Astrocyte (in vitro differentiated cells and primary cell): ENCODE measurements around the gene ERO1A. TPM values are rescaled to one million over a fixed set of nuclear protein-coding genes. Genes with fewer than 3 reads are reported as not detected.

ENCODE experiments used
- DNase-seq: peaks from one replicate; pipeline ENCODE4 v3.0.0-alpha.2; 2010; ENCODE audit warnings: low read depth
- FAIRE-seq: peaks from 2 replicates; lab custom pipeline; 2011; peaks lifted over from hg19 to GRCh38; lab: Jason Lieb, UNC
- H2AFZ ChIP-seq: 2 replicates; pipeline ENCODE4 v1.6.0; 2012; ENCODE audit warnings: low read depth, low read length, inconsistent platforms
- H3K27ac ChIP-seq: 2 replicates; pipeline ENCODE4 v1.5.1; 2011; ENCODE audit warnings: low read depth, low read length, inconsistent platforms
- H3K27me3 ChIP-seq: 2 replicates; pipeline ENCODE4 v1.6.0; 2011; ENCODE audit warnings: low read length, inconsistent platforms; ENCODE audit not compliant: insufficient read depth
- H3K36me3 ChIP-seq: 2 replicates; pipeline ENCODE4 v1.5.1; 2011; ENCODE audit warnings: low read length, inconsistent platforms; ENCODE audit not compliant: insufficient read depth
- H3K4me1 ChIP-seq: 2 replicates; pipeline ENCODE4 v1.5.1; 2011; ENCODE audit warnings: low read length, inconsistent platforms; ENCODE audit not compliant: insufficient read depth
- H3K4me2 ChIP-seq: 2 replicates; pipeline ENCODE4 v1.6.0; 2012; ENCODE audit warnings: low read length, inconsistent platforms
- H3K4me3 ChIP-seq: 2 replicates; pipeline ENCODE4 v1.5.1; 2011; ENCODE audit warnings: low read depth, mild to moderate bottlenecking, low read length, inconsistent platforms; ENCODE audit not compliant: insufficient read depth
- H3K79me2 ChIP-seq: 2 replicates; pipeline ENCODE4 v1.6.0; 2012; ENCODE audit warnings: mild to moderate bottlenecking, low read length, inconsistent platforms; ENCODE audit not compliant: insufficient read depth
- H3K9ac ChIP-seq: 2 replicates; pipeline ENCODE4 v1.6.0; 2012; ENCODE audit warnings: mild to moderate bottlenecking, low read length, inconsistent platforms
- H3K9me3 ChIP-seq: 2 replicates; pipeline ENCODE4 v1.5.1; 2012; ENCODE audit warnings: low read depth, mild to moderate bottlenecking, low read length, inconsistent platforms; ENCODE audit not compliant: insufficient read depth
- H4K20me1 ChIP-seq: 2 replicates; pipeline ENCODE4 v1.6.0; 2012; ENCODE audit warnings: low read length, inconsistent platforms; ENCODE audit not compliant: insufficient read depth
- H3K27ac Mint-ChIP-seq: one replicate; pipeline ENCODE4 v1.8.0; 2021; ENCODE audit warnings: mild to moderate bottlenecking, mixed read lengths; ENCODE audit not compliant: unreplicated experiment
- H3K27me3 Mint-ChIP-seq: one replicate; pipeline ENCODE4 v1.8.0; 2021; ENCODE audit warnings: low read depth, mixed read lengths; ENCODE audit not compliant: unreplicated experiment
- H3K36me3 Mint-ChIP-seq: one replicate; pipeline ENCODE4 v1.8.0; 2021; ENCODE audit warnings: low read depth, mixed read lengths; ENCODE audit not compliant: unreplicated experiment
- H3K4me1 Mint-ChIP-seq: one replicate; pipeline ENCODE4 v1.8.0; 2021; ENCODE audit warnings: low read depth, mixed read lengths; ENCODE audit not compliant: unreplicated experiment
- H3K4me3 Mint-ChIP-seq: one replicate; pipeline ENCODE4 v1.8.0; 2021; ENCODE audit warnings: mild to moderate bottlenecking, moderate library complexity, mixed read lengths; ENCODE audit not compliant: unreplicated experiment
- H3K9me3 Mint-ChIP-seq: one replicate; pipeline ENCODE4 v1.8.0; 2021; ENCODE audit warnings: mild to moderate bottlenecking, mixed read lengths; ENCODE audit not compliant: unreplicated experiment
- CTCF ChIP-seq: IDR thresholded peaks from 2 replicates; pipeline ENCODE4 v1.5.1; 2011; ENCODE audit warnings: low read depth, mild to moderate bottlenecking, inconsistent platforms, low read length, moderate library complexity; ENCODE audit not compliant: insufficient read depth
- EZH2 ChIP-seq: IDR thresholded peaks from 2 replicates; pipeline ENCODE4 v1.6.1; 2012; ENCODE audit warnings: mild to moderate bottlenecking, low read length, inconsistent platforms; ENCODE audit not compliant: insufficient read depth
- total RNA-seq: library from RNA; stranded (reverse); gene quantifications from 2 replicates; pipeline ENCODE4 v1.2.1, GENCODE V29; 2021

Gene ERO1A
- total RNA-seq, 1 donor from 2014 or later: 80.5 TPM

GRCh38 chr14:52738409-52738808 is 43.1 kb upstream of the ERO1A start:
- peaks cover 59% of the 10 kb centered on the region for H3K79me2 ChIP-seq

GRCh38 chr14:52735921-52736489 is 40.6 kb upstream of the ERO1A start:
- peaks cover 20% of the 10 kb centered on the region for H3K4me1 Mint-ChIP-seq
- no peaks in the 10 kb centered on the region for H3K27me3 ChIP-seq
- no peaks in the 10 kb centered on the region for H3K9me3 ChIP-seq
- peak; percentile 12 for DNase-seq
- no peak overlapping the region for H2AFZ ChIP-seq
- no peak for FAIRE-seq
- H3K36me3 ChIP-seq: no peaks in the 10 kb centered on the region
- H3K79me2 ChIP-seq: peaks cover 58% of the 10 kb centered on the region
- no peak overlapping the region for H3K4me3 Mint-ChIP-seq
- H3K4me1 ChIP-seq: no peaks in the 10 kb centered on the region
- no peaks in the 10 kb centered on the region for H3K27me3 Mint-ChIP-seq
- no peak overlapping the region for H3K4me2 ChIP-seq
- peaks cover 11% of the 10 kb centered on the region for H3K36me3 Mint-ChIP-seq
- H3K9me3 Mint-ChIP-seq: no peaks in the 10 kb centered on the region
- H4K20me1 ChIP-seq: peaks cover 7% of the 10 kb centered on the region
- no peak overlapping the region for H3K4me3 ChIP-seq
- no peak overlapping the region for H3K27ac ChIP-seq
- peak overlapping the region; percentile 60 for H3K27ac Mint-ChIP-seq
- H3K9ac ChIP-seq: no peak overlapping the region
- TF ChIP-seq EZH2: no peak
- TF ChIP-seq CTCF: no peak

More at GRCh38 chr14:52738409-52738808, 43.1 kb upstream of the ERO1A start:
- Histone ChIP-seq H2AFZ (no peak overlapping the region), H3K27ac (no peak overlapping the region), H3K4me1 (peaks cover 5% of the 10 kb centered on the region), H3K9ac (no peak overlapping the region), H3K4me3 (no peak overlapping the region), H4K20me1 (peaks cover 7% of the 10 kb centered on the region), H3K27me3 (no peaks in the 10 kb centered on the region), H3K9me3 (no peaks in the 10 kb centered on the region), H3K36me3 (no peaks in the 10 kb centered on the region), H3K4me2 (no peak overlapping the region)
- Mint-ChIP-seq H3K4me3 (no peak overlapping the region), H3K27ac (no peak overlapping the region), H3K4me1 (peaks cover 23% of the 10 kb centered on the region), H3K36me3 (peaks cover 11% of the 10 kb centered on the region), H3K9me3 (no peaks in the 10 kb centered on the region), H3K27me3 (no peaks in the 10 kb centered on the region)
- DNase-seq: no peak
- TF ChIP-seq EZH2: no peak
- TF ChIP-seq CTCF: no peak
- FAIRE-seq: no peak

GRCh38 chr14:52733824-52734223 is 38.5 kb upstream of the ERO1A start:
- H3K27ac ChIP-seq: no peak overlapping the region
- no peaks in the 10 kb centered on the region for H3K4me1 ChIP-seq
- H3K4me1 Mint-ChIP-seq: peaks cover 17% of the 10 kb centered on the region
- H3K27me3 Mint-ChIP-seq: no peaks in the 10 kb centered on the region
- peaks cover 56% of the 10 kb centered on the region for H3K79me2 ChIP-seq
- H4K20me1 ChIP-seq: peaks cover 4% of the 10 kb centered on the region
- no peak overlapping the region for H2AFZ ChIP-seq
- H3K9me3 ChIP-seq: no peaks in the 10 kb centered on the region
- DNase-seq (no peak), FAIRE-seq (no peak)
- peaks cover 11% of the 10 kb centered on the region for H3K36me3 Mint-ChIP-seq
- H3K27me3 ChIP-seq: no peaks in the 10 kb centered on the region
- no peaks in the 10 kb centered on the region for H3K9me3 Mint-ChIP-seq
- no peak overlapping the region for H3K9ac ChIP-seq
- H3K4me3 Mint-ChIP-seq: no peak overlapping the region
- H3K36me3 ChIP-seq: no peaks in the 10 kb centered on the region
- no peak overlapping the region for H3K4me2 ChIP-seq
- TF ChIP-seq EZH2 (no peak), CTCF (no peak)
- H3K4me3 ChIP-seq: no peak overlapping the region
- H3K27ac Mint-ChIP-seq: no peak overlapping the region
